ENCODE data around the gene RAB14. TPM values are rescaled to one million over a fixed set of nuclear protein-coding genes. Genes with fewer than 3 reads are reported as not detected.

RAB14 gene
- polyA plus RNA-seq, 1 of the 3 experiments (the other 2 are of a cell fraction), result 17.4 TPM

DNA sequence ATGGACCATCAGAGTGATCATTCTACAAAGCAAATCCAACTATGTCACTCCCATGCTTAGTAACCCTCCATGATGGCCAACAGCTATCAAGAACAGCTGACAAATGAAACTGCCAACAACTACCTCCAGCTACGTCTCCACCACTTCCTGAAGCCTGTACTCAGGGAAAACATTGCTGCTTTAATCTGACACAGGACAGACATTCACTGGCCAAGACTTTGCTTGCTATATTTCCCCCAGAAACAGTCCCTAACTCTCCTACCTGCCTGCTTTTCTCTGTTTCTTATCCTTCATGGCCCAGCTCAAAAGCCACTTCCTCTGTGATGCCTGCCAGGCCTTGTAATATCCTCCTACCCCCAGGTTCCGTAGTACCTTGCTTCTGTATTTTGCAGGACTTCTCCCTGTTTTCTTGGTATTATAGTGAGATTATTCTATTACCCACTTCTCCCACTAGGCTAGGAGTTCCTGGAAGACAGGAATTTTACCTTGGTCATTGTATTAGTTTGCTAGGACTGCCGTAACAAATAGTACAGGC is 14.7 kb upstream of the RAB14 start:
- DNase-seq, result no peak
- WGBS (ENCODE audit: low lambda C conversion rate), result 95% methylated on average over 3 of the region's 3 CpGs
- H4K20me1 ChIP-seq (ENCODE audit: insufficient read depth), result no peaks in the 10 kb centered on the region

More for the DNA sequence above, 14.7 kb upstream of the RAB14 start:
- H3K4me2 ChIP-seq, result no peak overlapping the region
- no peaks in the 10 kb centered on the region for H3K9me2 ChIP-seq
- H3K9ac ChIP-seq, result no peak overlapping the region
- no peak overlapping the region for H3K4me3 ChIP-seq (ENCODE audit: low read depth in 2 of 2, low read length in 1 of 2)
- no peaks in the 10 kb centered on the region; a peak in 1 of 4 replicates for H3K4me1 ChIP-seq (ENCODE audit: control insufficient read depth in 1 of 2, insufficient read depth in 2 of 2, low read depth in 1 of 2, low read length in 1 of 2)
- CTCF ChIA-PET, result interaction anchor here (0.9 to 1.6 kb wide), 4 partner anchors 14 to 191 kb away, joined by 3 to 10 read pairs (median 4); partner anchors contain the start of gene RAB14
- H3K27ac ChIP-seq (ENCODE audit: low read depth in 2 of 2, low read length in 1 of 2), result no peak overlapping the region
- H3K79me2 ChIP-seq (ENCODE audit: insufficient read depth), result no peaks in the 10 kb centered on the region
- H3K9me3 ChIP-seq, result no peaks in the 10 kb centered on the region
- H2AFZ ChIP-seq (ENCODE audit: low read depth), result peak overlapping the region; percentile 36; the same call in 1 of the 2 replicates
- TF ChIP-seq IRF3 (IDR thresholded peaks at IDR 0.05; ENCODE audit: low read depth, low read length) (no peak), TEAD4 (IDR thresholded peaks at IDR 0.05; ENCODE audit: borderline replicate concordance, insufficient read depth) (no peak), RFX5 (IDR thresholded peaks at IDR 0.05; ENCODE audit: low read length) (no peak), NRF1 (IDR thresholded peaks at IDR 0.05; ENCODE audit: low read depth, low read length) (no peak), NFIC (IDR thresholded peaks at IDR 0.05; ENCODE audit: borderline replicate concordance) (no peak), REST (IDR thresholded peaks at IDR 0.05; ENCODE audit: low read depth, low read length) (no peak), RXRA (IDR thresholded peaks at IDR 0.05; ENCODE audit: borderline replicate concordance, low read depth) (no peak), GATA2 (CRISPR knock-in tag; IDR thresholded peaks at IDR 0.05) (no peak), MAX (IDR thresholded peaks at IDR 0.05; ENCODE audit: low read depth) (no peak)
- TF ChIP-seq, protein P1, sequence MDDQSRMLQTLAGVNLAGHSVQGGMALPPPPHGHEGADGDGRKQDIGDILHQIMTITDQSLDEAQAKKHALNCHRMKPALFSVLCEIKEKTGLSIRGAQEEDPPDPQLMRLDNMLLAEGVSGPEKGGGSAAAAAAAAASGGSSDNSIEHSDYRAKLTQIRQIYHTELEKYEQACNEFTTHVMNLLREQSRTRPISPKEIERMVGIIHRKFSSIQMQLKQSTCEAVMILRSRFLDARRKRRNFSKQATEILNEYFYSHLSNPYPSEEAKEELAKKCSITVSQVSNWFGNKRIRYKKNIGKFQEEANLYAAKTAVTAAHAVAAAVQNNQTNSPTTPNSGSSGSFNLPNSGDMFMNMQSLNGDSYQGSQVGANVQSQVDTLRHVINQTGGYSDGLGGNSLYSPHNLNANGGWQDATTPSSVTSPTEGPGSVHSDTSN (IDR thresholded peaks at IDR 0.05), result no peak
- TF ChIP-seq, protein P2, sequence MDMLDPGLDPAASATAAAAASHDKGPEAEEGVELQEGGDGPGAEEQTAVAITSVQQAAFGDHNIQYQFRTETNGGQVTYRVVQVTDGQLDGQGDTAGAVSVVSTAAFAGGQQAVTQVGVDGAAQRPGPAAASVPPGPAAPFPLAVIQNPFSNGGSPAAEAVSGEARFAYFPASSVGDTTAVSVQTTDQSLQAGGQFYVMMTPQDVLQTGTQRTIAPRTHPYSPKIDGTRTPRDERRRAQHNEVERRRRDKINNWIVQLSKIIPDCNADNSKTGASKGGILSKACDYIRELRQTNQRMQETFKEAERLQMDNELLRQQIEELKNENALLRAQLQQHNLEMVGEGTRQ (IDR thresholded peaks at IDR 0.05; ENCODE audit: borderline replicate concordance, low read depth, low read length), result no peak
- no peaks in the 10 kb centered on the region for H3K27me3 ChIP-seq (ENCODE audit: insufficient read depth)
- POLR2A ChIA-PET, result no interaction called here
- H3F3A ChIP-seq (replicated peaks; ENCODE audit: insufficient read depth), result no peaks in the 10 kb centered on the region
- H3K36me3 ChIP-seq (replicated peaks in 1 of 2; ENCODE audit: control insufficient read depth in 1 of 2, insufficient read depth in 2 of 2, low read length in 1 of 2), result no peaks in the 10 kb centered on the region

Data from SK-N-SH (cell line).